ENCODE measurements around the gene CRTAC1.

Gene CRTAC1

GRCh38 chr10:98030093-98030821 is at the start of gene CRTAC1:
Gene CRTAC1 (minus strand): TSS chr10:98030621. CDS start chr10:98030472, 149 bp downstream.
- H3K4me1 Mint-ChIP-seq (ENCODE audit: low read depth) = peaks cover 5% of the 10 kb centered on the region
- H3K27me3 Mint-ChIP-seq = peaks cover 70% of the 10 kb centered on the region
- H3K36me3 Mint-ChIP-seq (ENCODE audit: low read depth) = no peaks in the 10 kb centered on the region
- no peak within 1 kb of the TSS for H3K4me3 Mint-ChIP-seq
- no peak within 1 kb of the TSS for H3K27ac Mint-ChIP-seq
- no peaks in the 10 kb centered on the region for H3K9me3 Mint-ChIP-seq

GRCh38 chr10:98078774-98079173 is 48.4 kb upstream of the CRTAC1 start:
- no peaks in the 10 kb centered on the region for H3K4me1 Mint-ChIP-seq (ENCODE audit: low read depth)
- no peaks in the 10 kb centered on the region for H3K9me3 Mint-ChIP-seq
- peaks cover 17% of the 10 kb centered on the region for H3K27me3 Mint-ChIP-seq
- H3K36me3 Mint-ChIP-seq (ENCODE audit: low read depth) = no peaks in the 10 kb centered on the region
- no peak overlapping the region for H3K4me3 Mint-ChIP-seq
- no peak overlapping the region for H3K27ac Mint-ChIP-seq

- Mint-ChIP-seq H3K9me3 (no peaks in the 10 kb centered on the region), H3K4me3 (no peak overlapping the region), H3K27ac (no peak overlapping the region), H3K27me3 (peaks cover 20% of the 10 kb centered on the region), H3K4me1 (ENCODE audit: low read depth) (no peaks in the 10 kb centered on the region), H3K36me3 (ENCODE audit: low read depth) (no peaks in the 10 kb centered on the region)
These were observed 46.8 kb upstream of the CRTAC1 start for GRCh38 chr10:98077223-98077622.

GRCh38 chr10:98076086-98076485 is 45.7 kb upstream of the CRTAC1 start:
- Mint-ChIP-seq H3K36me3 (ENCODE audit: low read depth) (no peaks in the 10 kb centered on the region), H3K27ac (no peak overlapping the region), H3K9me3 (no peaks in the 10 kb centered on the region), H3K4me1 (ENCODE audit: low read depth) (no peaks in the 10 kb centered on the region), H3K27me3 (peaks cover 21% of the 10 kb centered on the region), H3K4me3 (no peak overlapping the region)

- Mint-ChIP-seq H3K27me3 (peaks cover 21% of the 10 kb centered on the region), H3K9me3 (no peaks in the 10 kb centered on the region), H3K4me3 (no peak overlapping the region), H3K4me1 (ENCODE audit: low read depth) (no peaks in the 10 kb centered on the region), H3K27ac (no peak overlapping the region), H3K36me3 (ENCODE audit: low read depth) (no peaks in the 10 kb centered on the region)
These were observed 44.0 kb upstream of the CRTAC1 start for GRCh38 chr10:98074315-98074911.

GRCh38 chr10:98067165-98067564 is 36.7 kb upstream of the CRTAC1 start:
- no peak overlapping the region for H3K27ac Mint-ChIP-seq
- no peaks in the 10 kb centered on the region for H3K4me1 Mint-ChIP-seq (ENCODE audit: low read depth)
- H3K4me3 Mint-ChIP-seq = no peak overlapping the region
- no peaks in the 10 kb centered on the region for H3K36me3 Mint-ChIP-seq (ENCODE audit: low read depth)
- H3K27me3 Mint-ChIP-seq = peaks cover 37% of the 10 kb centered on the region
- H3K9me3 Mint-ChIP-seq = no peaks in the 10 kb centered on the region

- Mint-ChIP-seq H3K9me3 (no peaks in the 10 kb centered on the region), H3K27ac (no peak overlapping the region), H3K4me1 (ENCODE audit: low read depth) (no peaks in the 10 kb centered on the region), H3K27me3 (peaks cover 60% of the 10 kb centered on the region), H3K4me3 (no peak overlapping the region), H3K36me3 (ENCODE audit: low read depth) (no peaks in the 10 kb centered on the region)
These were observed 33.3 kb upstream of the CRTAC1 start for GRCh38 chr10:98063740-98064027.

- H3K36me3 Mint-ChIP-seq (ENCODE audit: low read depth) = no peaks in the 10 kb centered on the region
- H3K4me3 Mint-ChIP-seq = no peak overlapping the region
- no peak overlapping the region for H3K27ac Mint-ChIP-seq
- H3K4me1 Mint-ChIP-seq (ENCODE audit: low read depth) = no peaks in the 10 kb centered on the region
- peaks cover 52% of the 10 kb centered on the region for H3K27me3 Mint-ChIP-seq
- no peaks in the 10 kb centered on the region for H3K9me3 Mint-ChIP-seq
These were observed 32.0 kb upstream of the CRTAC1 start for GRCh38 chr10:98062424-98062823.

GRCh38 chr10:98060079-98060478 is 29.7 kb upstream of the CRTAC1 start:
- Mint-ChIP-seq H3K27me3 (peaks cover 49% of the 10 kb centered on the region), H3K9me3 (peaks cover 9% of the 10 kb centered on the region), H3K36me3 (ENCODE audit: low read depth) (no peaks in the 10 kb centered on the region), H3K4me3 (no peak overlapping the region), H3K4me1 (ENCODE audit: low read depth) (no peaks in the 10 kb centered on the region), H3K27ac (no peak overlapping the region)

GRCh38 chr10:98058295-98058694 is 27.9 kb upstream of the CRTAC1 start:
- Mint-ChIP-seq H3K36me3 (ENCODE audit: low read depth) (no peaks in the 10 kb centered on the region), H3K27ac (no peak overlapping the region), H3K4me1 (ENCODE audit: low read depth) (no peaks in the 10 kb centered on the region), H3K4me3 (no peak overlapping the region), H3K27me3 (peaks cover 53% of the 10 kb centered on the region), H3K9me3 (peaks cover 9% of the 10 kb centered on the region)

- H3K4me1 Mint-ChIP-seq (ENCODE audit: low read depth) = no peaks in the 10 kb centered on the region
- H3K4me3 Mint-ChIP-seq = no peak overlapping the region
- H3K36me3 Mint-ChIP-seq (ENCODE audit: low read depth) = no peaks in the 10 kb centered on the region
- peaks cover 9% of the 10 kb centered on the region for H3K9me3 Mint-ChIP-seq
- peaks cover 47% of the 10 kb centered on the region for H3K27me3 Mint-ChIP-seq
- no peak overlapping the region for H3K27ac Mint-ChIP-seq
These were observed 25.6 kb upstream of the CRTAC1 start for GRCh38 chr10:98055841-98056516.

- Mint-ChIP-seq H3K27ac (no peak overlapping the region), H3K4me1 (ENCODE audit: low read depth) (no peaks in the 10 kb centered on the region), H3K4me3 (no peak overlapping the region), H3K36me3 (ENCODE audit: low read depth) (no peaks in the 10 kb centered on the region), H3K9me3 (no peaks in the 10 kb centered on the region), H3K27me3 (peaks cover 33% of the 10 kb centered on the region)
These were observed 16.8 kb upstream of the CRTAC1 start for GRCh38 chr10:98047009-98047741.

GRCh38 chr10:98045785-98046389 is 15.5 kb upstream of the CRTAC1 start:
- Mint-ChIP-seq H3K27ac (no peak overlapping the region), H3K4me1 (ENCODE audit: low read depth) (no peaks in the 10 kb centered on the region), H3K4me3 (no peak overlapping the region), H3K36me3 (ENCODE audit: low read depth) (no peaks in the 10 kb centered on the region), H3K9me3 (no peaks in the 10 kb centered on the region), H3K27me3 (peaks cover 39% of the 10 kb centered on the region)

GRCh38 chr10:98041352-98042043 is 11.1 kb upstream of the CRTAC1 start:
- Mint-ChIP-seq H3K9me3 (no peaks in the 10 kb centered on the region), H3K36me3 (ENCODE audit: low read depth) (no peaks in the 10 kb centered on the region), H3K27ac (no peak overlapping the region), H3K4me1 (ENCODE audit: low read depth) (no peaks in the 10 kb centered on the region), H3K4me3 (no peak overlapping the region), H3K27me3 (peaks cover 74% of the 10 kb centered on the region)

Measured in stimulated activated naive CD8-positive, alpha-beta T cell treated with anti-CD3 and anti-CD28 coated beads, Interleukin-15, Interleukin-2, amounts not matched to agents 100 ng/mL and 50 ng/mL, for 24 hours (primary cell).